GM23338 (cell line): ENCODE measurements around the gene FOXN4.

Experiments used
- CTCF ChIP-seq, 2 experiments: fragments of 200-600 bp in 1 of 2; sonication (generic) in 1 of 2; conservative IDR thresholded peaks; 2 replicates each; pipeline versions ENCODE4 v1.5.1 to v1.6.1; 2016 to 2017; ENCODE audit warnings: antibody characterized with exemption in 2 of 2, low read depth in 2 of 2, mild to moderate bottlenecking in 2 of 2, moderate library complexity in 1 of 2
- EZH2 ChIP-seq: fragments of 200-600 bp; sonication (generic); IDR thresholded peaks from one replicate; pipeline ENCODE4 v1.8.0; 2017; ENCODE audit warnings: antibody characterized with exemption, mild to moderate bottlenecking, low read depth; ENCODE audit not compliant: unreplicated experiment
- EZH2phosphoT487 ChIP-seq: fragments of 200-600 bp; sonication (generic); IDR thresholded peaks from one replicate; pipeline ENCODE4 v1.8.1; 2018; ENCODE audit warnings: antibody characterized with exemption; ENCODE audit not compliant: unreplicated experiment
- NANOG ChIP-seq: IDR thresholded peaks from 2 replicates; pipeline ENCODE4 v1.6.1; 2016; ENCODE audit warnings: antibody characterized with exemption, borderline replicate concordance
- POLR2AphosphoS5 ChIP-seq: IDR thresholded peaks from 2 replicates; pipeline ENCODE4 v1.6.1; 2016; ENCODE audit warnings: antibody characterized with exemption, low read depth
- REST ChIP-seq: IDR thresholded peaks from one replicate; pipeline ENCODE4 v1.6.1; 2018; ENCODE audit warnings: antibody characterized with exemption; ENCODE audit not compliant: unreplicated experiment

GRCh38 chr12:109230193-109230592 is 78.9 kb downstream of the FOXN4 start:
- TF ChIP-seq POLR2AphosphoS5, result no peak
- TF ChIP-seq CTCF (conservative IDR thresholded peaks at IDR 0.05; ENCODE audit: low read depth in 2 of 2), result no peak
- TF ChIP-seq EZH2, result no peak
- no peak for TF ChIP-seq REST
- no peak for TF ChIP-seq EZH2phosphoT487
- no peak for TF ChIP-seq NANOG
